ENCODE measurements around the gene TLR9. TPM values are rescaled to one million over a fixed set of nuclear protein-coding genes. Genes with fewer than 3 reads are reported as not detected.

TLR9 gene
- total RNA-seq, 1 donor from 2014 or later, result not detected

DNA sequence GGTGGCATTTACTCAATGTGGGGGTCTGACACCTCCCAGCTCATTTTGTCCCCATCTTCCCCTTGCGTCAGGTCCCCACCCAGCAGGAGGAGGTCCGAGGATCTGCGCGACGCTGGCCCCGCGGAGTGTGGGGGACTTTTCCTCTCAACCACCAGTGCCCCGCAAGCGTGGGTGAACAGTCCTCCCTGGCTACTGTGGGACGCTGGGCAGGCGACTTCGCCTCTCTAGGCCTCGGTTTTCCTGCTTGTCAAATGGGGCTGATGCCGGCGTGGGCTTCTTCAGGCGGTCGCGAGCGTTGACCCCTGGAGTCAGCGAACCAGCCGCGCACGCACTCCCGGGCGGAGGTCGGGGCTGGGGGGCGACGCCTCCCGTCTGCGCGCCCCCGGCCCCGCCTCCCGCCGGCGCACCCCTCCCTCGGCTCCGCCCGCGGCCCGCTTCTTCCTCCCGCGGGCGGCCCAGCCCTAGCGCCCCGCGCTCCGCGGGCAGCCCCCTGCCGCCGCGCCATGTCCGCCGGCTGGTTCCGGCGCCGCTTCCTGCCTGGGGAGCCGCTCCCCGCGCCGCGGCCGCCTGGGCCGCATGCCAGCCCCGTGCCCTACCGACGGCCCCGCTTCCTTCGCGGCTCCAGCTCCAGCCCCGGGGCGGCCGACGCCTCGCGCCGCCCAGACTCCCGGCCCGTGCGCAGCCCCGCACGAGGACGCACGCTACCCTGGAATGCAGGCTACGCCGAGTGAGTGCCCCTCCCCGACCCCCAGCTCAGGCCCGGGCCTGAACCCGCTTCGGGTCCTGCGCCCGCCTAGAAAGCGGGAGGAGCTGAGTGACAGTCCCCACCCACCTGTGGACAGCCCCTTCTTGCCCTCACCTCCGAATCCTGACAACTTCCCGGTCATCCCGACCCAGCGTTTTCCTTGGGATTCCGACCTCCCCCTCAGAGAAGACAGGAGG is 20.1 kb upstream of the TLR9 start, which contains the start of gene PPM1M:
Gene PPM1M, plus strand, starts transcription at position 438 of the 942 bp plus-strand sequence. Its CDS starts 66 bp downstream, at position 504.
- TF ChIP-seq POLR2A (IDR thresholded peaks at IDR 0.05), result peak in 1 of 2 donors; percentile 11
- no peak for TF ChIP-seq POLR2AphosphoS5 (IDR thresholded peaks at IDR 0.05; ENCODE audit: insufficient read depth in 1 of 2, low read depth in 1 of 2)
- no peak for TF ChIP-seq CTCF (IDR thresholded peaks at IDR 0.05)
- DNase-seq (ENCODE audit: extremely low spot score in 2 of 2), result peak in 1 of 2 donors; percentile 88
- H3K36me3 ChIP-seq, result peaks cover 0 to 12% of the 10 kb centered on the region in 2 donors
- peak within 1 kb of the TSS; percentile 62 to 70 for H3K4me3 ChIP-seq
- H3K27ac ChIP-seq, result peak within 1 kb of the TSS; percentile 91
- no peaks in the 10 kb centered on the region for H3K27me3 ChIP-seq
- H3K9me3 ChIP-seq, result no peaks in the 10 kb centered on the region
- peaks cover 36% of the 10 kb centered on the region for H3K4me1 ChIP-seq
- intact Hi-C loops (cut with DNase I), result no loop called here

DNA sequence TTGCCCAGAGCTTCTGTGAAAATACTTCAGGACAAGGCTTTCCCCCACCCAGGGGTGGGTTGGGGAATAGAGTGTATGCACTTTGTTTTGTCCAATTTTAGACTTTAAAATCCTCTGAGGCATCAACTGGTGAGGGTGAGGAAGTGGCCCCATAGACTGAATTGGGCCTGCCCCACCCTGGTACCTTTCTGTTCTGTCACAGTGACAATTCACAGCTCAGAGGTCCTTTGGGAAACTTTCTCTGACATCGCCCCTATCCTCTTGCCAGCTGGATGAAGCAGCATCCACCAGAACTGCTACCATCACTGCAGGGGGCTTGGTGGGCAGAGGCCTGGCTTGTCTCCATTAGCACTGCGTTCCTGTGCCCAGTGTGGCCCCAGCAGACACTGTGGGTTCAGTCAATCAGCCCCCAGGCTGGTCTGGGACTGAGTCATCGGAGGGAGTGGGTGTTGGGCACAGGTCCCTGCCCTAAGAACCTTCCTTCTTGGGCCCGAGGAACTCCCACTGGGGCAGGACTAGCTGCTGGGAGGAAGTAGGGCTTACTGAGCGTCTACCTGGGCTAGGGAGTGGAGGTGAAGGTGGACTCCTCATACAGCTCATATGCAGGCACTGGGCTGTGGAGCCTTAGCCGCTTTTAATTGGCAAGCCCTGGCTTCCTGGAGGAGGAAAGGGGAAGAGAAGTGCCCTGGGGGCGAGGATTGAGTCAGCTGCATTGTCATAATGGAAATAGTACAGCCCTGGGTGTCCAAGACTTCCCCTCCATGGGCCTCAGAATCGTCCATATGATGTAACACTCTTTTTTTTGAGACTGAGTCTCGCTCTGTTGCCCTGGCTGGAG is 18.6 kb upstream of the TLR9 start:
- H3K27me3 ChIP-seq, result no peaks in the 10 kb centered on the region
- no peaks in the 10 kb centered on the region for H3K9me3 ChIP-seq
- TF ChIP-seq CTCF (IDR thresholded peaks at IDR 0.05) (no peak), POLR2AphosphoS5 (IDR thresholded peaks at IDR 0.05; ENCODE audit: insufficient read depth in 1 of 2, low read depth in 1 of 2) (no peak), POLR2A (IDR thresholded peaks at IDR 0.05) (no peak)
- no peak overlapping the region for H3K4me3 ChIP-seq
- intact Hi-C loops (cut with DNase I), result no loop called here
- peaks cover 48% of the 10 kb centered on the region for H3K4me1 ChIP-seq
- H3K36me3 ChIP-seq, result peaks cover 0 to under 1% of the 10 kb centered on the region in 2 donors
- H3K27ac ChIP-seq, result peak overlapping the region; percentile 7
- no peak for DNase-seq (ENCODE audit: extremely low spot score in 2 of 2)

DNA sequence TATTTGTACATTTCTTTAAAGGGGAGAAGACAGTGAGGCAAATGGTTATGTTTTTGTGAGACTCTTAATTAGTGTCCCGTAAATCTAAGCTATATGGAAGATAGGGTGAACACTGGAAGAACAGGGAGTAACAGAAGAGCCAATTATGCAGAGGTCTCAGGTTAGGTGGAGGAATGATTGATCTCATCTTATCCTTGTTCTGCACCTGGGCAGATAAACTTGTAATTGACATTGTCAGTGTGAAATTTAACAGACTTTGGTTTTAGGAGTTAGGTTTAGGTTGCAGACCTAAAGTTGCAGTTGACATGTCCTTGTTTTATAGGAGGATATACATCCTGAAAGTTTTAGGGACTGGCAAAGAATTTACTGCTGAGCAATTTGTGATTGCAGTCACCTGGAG is 16.6 kb upstream of the TLR9 start:
- TF ChIP-seq POLR2AphosphoS5 (IDR thresholded peaks at IDR 0.05; ENCODE audit: insufficient read depth in 1 of 2, low read depth in 1 of 2) (no peak), CTCF (IDR thresholded peaks at IDR 0.05) (no peak), POLR2A (IDR thresholded peaks at IDR 0.05) (no peak)
- Histone ChIP-seq H3K9me3 (no peaks in the 10 kb centered on the region), H3K4me3 (no peak overlapping the region), H3K36me3 (no peaks in the 10 kb centered on the region), H3K4me1 (peaks cover 60% of the 10 kb centered on the region), H3K27me3 (no peaks in the 10 kb centered on the region), H3K27ac (no peak overlapping the region)
- intact Hi-C loops (cut with DNase I), result no loop called here
- no peak for DNase-seq (ENCODE audit: extremely low spot score in 2 of 2)

- Histone ChIP-seq H3K27me3 (no peaks in the 10 kb centered on the region), H3K27ac (peak overlapping the region; percentile 98), H3K4me1 (peaks cover 60% of the 10 kb centered on the region), H3K4me3 (no peak overlapping the region), H3K9me3 (no peaks in the 10 kb centered on the region), H3K36me3 (no peaks in the 10 kb centered on the region)
- no peak for TF ChIP-seq POLR2AphosphoS5 (IDR thresholded peaks at IDR 0.05; ENCODE audit: insufficient read depth in 1 of 2, low read depth in 1 of 2)
- TF ChIP-seq CTCF (IDR thresholded peaks at IDR 0.05), result no peak
- no peak for TF ChIP-seq POLR2A (IDR thresholded peaks at IDR 0.05)
- no peak for DNase-seq (ENCODE audit: extremely low spot score in 2 of 2)
- intact Hi-C loops (cut with DNase I), result no loop called here
Measured at GRCh38 chr3:52240886-52241370, 15.5 kb upstream of the TLR9 start.

Data from vagina (tissue), 2 donors.